ENCODE measurements around the gene HYAL4. TPM values are rescaled to one million over a fixed set of nuclear protein-coding genes. Genes with fewer than 3 reads are reported as not detected.

The HYAL4 gene
- total and polyA plus RNA-seq, 2 donors (not counting 1 experiment from before 2014, with no cell fraction given), result 0.42 TPM; not detected in 1

GRCh38 chr7:123796568-123796967 lies 48.4 kb upstream of the HYAL4 start:
- Mint-ChIP-seq H3K9me3 (ENCODE audit: insufficient read depth) (no peaks in the 10 kb centered on the region), H3K4me1 (no peaks in the 10 kb centered on the region), H3K27me3 (no peaks in the 10 kb centered on the region), H3K27ac (no peak overlapping the region), H3K4me3 (no peak overlapping the region)
- no peak for ATAC-seq (ENCODE audit: low read depth)
- Histone ChIP-seq H3K4me3 (ENCODE audit: control extremely low read depth in 1 of 5, extremely low read depth in 1 of 5, insufficient read depth in 1 of 5, low read depth in 2 of 5, low read length in 4 of 5) (no peak overlapping the region), H3K27ac (ENCODE audit: low read length in 2 of 2) (no peak overlapping the region), H3K9ac (ENCODE audit: low read length) (no peak overlapping the region), H3K27me3 (replicated peaks in 1 of 4; ENCODE audit: control extremely low read depth in 1 of 4, control insufficient read depth in 3 of 4, insufficient read depth in 4 of 4, low read length in 3 of 4) (no peaks in the 10 kb centered on the region), H3K4me1 (ENCODE audit: control insufficient read depth in 2 of 2, insufficient read depth in 2 of 2, low read length in 2 of 2) (no peaks in the 10 kb centered on the region), H3K9me3 (ENCODE audit: control extremely low read depth in 1 of 3, control insufficient read depth in 2 of 3, insufficient read depth in 1 of 3, low read length in 2 of 3) (no peaks in the 10 kb centered on the region), H2AFZ (ENCODE audit: insufficient read depth, low read depth, low read length, poor library complexity, severe bottlenecking) (no peak overlapping the region), H4K20me1 (ENCODE audit: control insufficient read depth, insufficient read depth, low read length, poor library complexity, severe bottlenecking) (no peaks in the 10 kb centered on the region), H3K4me2 (replicated peaks; ENCODE audit: low read depth, low read length, poor library complexity, severe bottlenecking) (no peak overlapping the region), H3K79me2 (ENCODE audit: control insufficient read depth, insufficient read depth, low read length) (no peaks in the 10 kb centered on the region), H3K36me3 (replicated peaks in 1 of 2; ENCODE audit: control extremely low read depth in 1 of 2, control insufficient read depth in 1 of 2, extremely low read depth in 1 of 2, insufficient read depth in 2 of 2, low read length in 1 of 2) (no peaks in the 10 kb centered on the region)
- no peak for DNase-seq
- ChIA-PET CTCF (interaction anchor here (1.5 kb wide), 1 partner anchor 69 kb away, joined by 6 read pairs; no protein-coding TSS in a partner anchor), POLR2A (no interaction called here)
- WGBS (ENCODE audit: insufficient coverage), result no CpG with 5 or more reads among the region's 1 CpG
- intact Hi-C loops (cut with micrococcal nuclease), result no loop called here
- TF ChIP-seq, protein P1, sequence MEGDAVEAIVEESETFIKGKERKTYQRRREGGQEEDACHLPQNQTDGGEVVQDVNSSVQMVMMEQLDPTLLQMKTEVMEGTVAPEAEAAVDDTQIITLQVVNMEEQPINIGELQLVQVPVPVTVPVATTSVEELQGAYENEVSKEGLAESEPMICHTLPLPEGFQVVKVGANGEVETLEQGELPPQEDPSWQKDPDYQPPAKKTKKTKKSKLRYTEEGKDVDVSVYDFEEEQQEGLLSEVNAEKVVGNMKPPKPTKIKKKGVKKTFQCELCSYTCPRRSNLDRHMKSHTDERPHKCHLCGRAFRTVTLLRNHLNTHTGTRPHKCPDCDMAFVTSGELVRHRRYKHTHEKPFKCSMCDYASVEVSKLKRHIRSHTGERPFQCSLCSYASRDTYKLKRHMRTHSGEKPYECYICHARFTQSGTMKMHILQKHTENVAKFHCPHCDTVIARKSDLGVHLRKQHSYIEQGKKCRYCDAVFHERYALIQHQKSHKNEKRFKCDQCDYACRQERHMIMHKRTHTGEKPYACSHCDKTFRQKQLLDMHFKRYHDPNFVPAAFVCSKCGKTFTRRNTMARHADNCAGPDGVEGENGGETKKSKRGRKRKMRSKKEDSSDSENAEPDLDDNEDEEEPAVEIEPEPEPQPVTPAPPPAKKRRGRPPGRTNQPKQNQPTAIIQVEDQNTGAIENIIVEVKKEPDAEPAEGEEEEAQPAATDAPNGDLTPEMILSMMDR (IDR thresholded peaks at IDR 0.05), result no peak
- TF ChIP-seq EZH2 (IDR thresholded peaks at IDR 0.05; ENCODE audit: borderline replicate concordance, insufficient read depth, low read depth, low read length, poor library complexity, severe bottlenecking), result no peak

- 100% methylated on average over 1 of the region's 2 CpGs for WGBS (ENCODE audit: insufficient coverage)
- Histone ChIP-seq H3K9me3 (ENCODE audit: control extremely low read depth in 1 of 3, control insufficient read depth in 2 of 3, insufficient read depth in 1 of 3, low read length in 2 of 3) (no peaks in the 10 kb centered on the region), H3K4me3 (ENCODE audit: control extremely low read depth in 1 of 5, extremely low read depth in 1 of 5, insufficient read depth in 1 of 5, low read depth in 2 of 5, low read length in 4 of 5) (no peak overlapping the region), H3K4me2 (replicated peaks; ENCODE audit: low read depth, low read length, poor library complexity, severe bottlenecking) (no peak overlapping the region), H3K36me3 (replicated peaks in 1 of 2; ENCODE audit: control extremely low read depth in 1 of 2, control insufficient read depth in 1 of 2, extremely low read depth in 1 of 2, insufficient read depth in 2 of 2, low read length in 1 of 2) (no peaks in the 10 kb centered on the region), H3K4me1 (ENCODE audit: control insufficient read depth in 2 of 2, insufficient read depth in 2 of 2, low read length in 2 of 2) (no peaks in the 10 kb centered on the region), H4K20me1 (ENCODE audit: control insufficient read depth, insufficient read depth, low read length, poor library complexity, severe bottlenecking) (no peaks in the 10 kb centered on the region), H3K27ac (ENCODE audit: low read length in 2 of 2) (no peak overlapping the region), H3K27me3 (replicated peaks in 1 of 4; ENCODE audit: control extremely low read depth in 1 of 4, control insufficient read depth in 3 of 4, insufficient read depth in 4 of 4, low read length in 3 of 4) (no peaks in the 10 kb centered on the region), H3K9ac (ENCODE audit: low read length) (no peak overlapping the region), H3K79me2 (ENCODE audit: control insufficient read depth, insufficient read depth, low read length) (no peaks in the 10 kb centered on the region), H2AFZ (ENCODE audit: insufficient read depth, low read depth, low read length, poor library complexity, severe bottlenecking) (no peak overlapping the region)
- TF ChIP-seq, protein P1 (IDR thresholded peaks at IDR 0.05), result peak; percentile 35
- no peak for TF ChIP-seq EZH2 (IDR thresholded peaks at IDR 0.05; ENCODE audit: borderline replicate concordance, insufficient read depth, low read depth, low read length, poor library complexity, severe bottlenecking)
- DNase-seq, result peak; percentile 4
- POLR2A ChIA-PET, result no interaction called here
- Mint-ChIP-seq H3K9me3 (ENCODE audit: insufficient read depth) (no peaks in the 10 kb centered on the region), H3K27me3 (no peaks in the 10 kb centered on the region), H3K4me1 (no peaks in the 10 kb centered on the region), H3K4me3 (no peak overlapping the region), H3K27ac (no peak overlapping the region)
- intact Hi-C loops (cut with micrococcal nuclease), result loop anchor here (1.0 kb wide), 1 partner anchor 67 kb away; no protein-coding TSS in a partner anchor
- no peak for ATAC-seq (ENCODE audit: low read depth)
- CTCF ChIA-PET, result interaction anchor here (0.9 to 1.5 kb wide), 3 partner anchors 66 to 68 kb away, joined by 3 to 6 read pairs (median 4); no protein-coding TSS in a partner anchor
Measured at GRCh38 chr7:123797673-123798531, 47.1 kb upstream of the HYAL4 start.
